IgD-negative memory B cell (primary cell): ENCODE results near the gene NPSR1. TPM values are rescaled to one million over a fixed set of nuclear protein-coding genes. Genes with fewer than 3 reads are reported as not detected.

Experiments
- H3K27ac Mint-ChIP-seq, 3 donors: one replicate each; pipeline ENCODE4 v1.8.0; 2020 to 2022; ENCODE audit warnings: mild to moderate bottlenecking in 3 of 3, mixed read lengths in 3 of 3, moderate library complexity in 1 of 3
- H3K27me3 Mint-ChIP-seq: one replicate; pipeline ENCODE4 v1.8.0; 2021; ENCODE audit warnings: mixed read lengths
- H3K36me3 Mint-ChIP-seq: one replicate; pipeline ENCODE4 v1.8.0; 2020; ENCODE audit warnings: mild to moderate bottlenecking, mixed read lengths
- H3K4me1 Mint-ChIP-seq, 3 donors: one replicate each; pipeline ENCODE4 v1.8.0; 2020 to 2022; ENCODE audit warnings: mixed read lengths in 3 of 3, mild to moderate bottlenecking in 1 of 3
- H3K4me3 Mint-ChIP-seq, 4 donors: one replicate each; pipeline ENCODE4 v1.8.0; 2020 to 2022; ENCODE audit warnings: mild to moderate bottlenecking in 4 of 4, mixed read lengths in 4 of 4, moderate library complexity in 3 of 4
- H3K9me3 Mint-ChIP-seq, 3 donors: one replicate each; pipeline ENCODE4 v1.8.0; 2020 to 2021; ENCODE audit warnings: mixed read lengths in 3 of 3, mild to moderate bottlenecking in 1 of 3
- polyA plus RNA-seq: library from polyadenylated mRNA; unstranded; fragments of 300-500 nt; fragmentation: Illumina TruSeq; gene quantifications from one replicate; pipeline ENCODE4 v1.2.3, GENCODE V29; 2021

Gene NPSR1
- polyA plus RNA-seq, 1 donor from 2014 or later: not detected

- no peaks in the 10 kb centered on the region for H3K4me1 Mint-ChIP-seq
- no peak overlapping the region for H3K27ac Mint-ChIP-seq
- peaks cover 2 to 6% (median 5%) of the 10 kb centered on the region in 3 donors for H3K9me3 Mint-ChIP-seq
- no peaks in the 10 kb centered on the region for H3K27me3 Mint-ChIP-seq
- no peak overlapping the region for H3K4me3 Mint-ChIP-seq
- H3K36me3 Mint-ChIP-seq: peaks cover 2% of the 10 kb centered on the region
Observed at GRCh38 chr7:34739651-34740300, 81.8 kb downstream of the NPSR1 start.

- H3K27me3 Mint-ChIP-seq: no peaks in the 10 kb centered on the region
- no peak overlapping the region for H3K4me3 Mint-ChIP-seq
- H3K9me3 Mint-ChIP-seq: peaks cover 2 to 6% (median 5%) of the 10 kb centered on the region in 3 donors
- no peak overlapping the region for H3K27ac Mint-ChIP-seq
- H3K4me1 Mint-ChIP-seq: no peaks in the 10 kb centered on the region
- peaks cover 2% of the 10 kb centered on the region for H3K36me3 Mint-ChIP-seq
Observed at GRCh38 chr7:34740840-34741239, 82.8 kb downstream of the NPSR1 start.

GRCh38 chr7:34747176-34747781, 89.3 kb downstream of the NPSR1 start:
- H3K27ac Mint-ChIP-seq: no peak overlapping the region
- H3K27me3 Mint-ChIP-seq: no peaks in the 10 kb centered on the region
- H3K4me3 Mint-ChIP-seq: no peak overlapping the region
- H3K9me3 Mint-ChIP-seq: peaks cover 3 to 8% (median 5%) of the 10 kb centered on the region in 3 donors
- no peaks in the 10 kb centered on the region for H3K4me1 Mint-ChIP-seq
- peaks cover 2% of the 10 kb centered on the region for H3K36me3 Mint-ChIP-seq

- Mint-ChIP-seq H3K9me3 (peaks cover 3% of the 10 kb centered on the region in 3 donors), H3K4me1 (no peaks in the 10 kb centered on the region), H3K27me3 (no peaks in the 10 kb centered on the region), H3K27ac (no peak overlapping the region), H3K4me3 (no peak overlapping the region), H3K36me3 (no peaks in the 10 kb centered on the region)
Observed at GRCh38 chr7:34747867-34748727, 90.1 kb downstream of the NPSR1 start.

- Mint-ChIP-seq H3K4me1 (no peaks in the 10 kb centered on the region), H3K4me3 (no peak overlapping the region), H3K27me3 (no peaks in the 10 kb centered on the region), H3K9me3 (peaks cover 0 to 2% (median 2%) of the 10 kb centered on the region in 3 donors), H3K27ac (no peak overlapping the region), H3K36me3 (no peaks in the 10 kb centered on the region)
Observed at GRCh38 chr7:34748728-34749089, 90.7 kb downstream of the NPSR1 start.

- no peaks in the 10 kb centered on the region for H3K36me3 Mint-ChIP-seq
- no peaks in the 10 kb centered on the region for H3K27me3 Mint-ChIP-seq
- no peak overlapping the region for H3K4me3 Mint-ChIP-seq
- no peak overlapping the region for H3K27ac Mint-ChIP-seq
- H3K9me3 Mint-ChIP-seq: peaks cover 0 to 2% (median 2%) of the 10 kb centered on the region in 3 donors
- H3K4me1 Mint-ChIP-seq: no peaks in the 10 kb centered on the region
Observed at GRCh38 chr7:34749446-34749845, 91.4 kb downstream of the NPSR1 start.

GRCh38 chr7:34750209-34750608, 92.2 kb downstream of the NPSR1 start:
- H3K27ac Mint-ChIP-seq: no peak overlapping the region
- no peaks in the 10 kb centered on the region for H3K27me3 Mint-ChIP-seq
- H3K36me3 Mint-ChIP-seq: no peaks in the 10 kb centered on the region
- H3K9me3 Mint-ChIP-seq: peaks cover 0 to 2% (median 2%) of the 10 kb centered on the region in 3 donors
- H3K4me3 Mint-ChIP-seq: no peak overlapping the region
- no peaks in the 10 kb centered on the region for H3K4me1 Mint-ChIP-seq

GRCh38 chr7:34750636-34751035, 92.6 kb downstream of the NPSR1 start:
- Mint-ChIP-seq H3K36me3 (no peaks in the 10 kb centered on the region), H3K9me3 (peaks cover 0 to 2% (median 2%) of the 10 kb centered on the region in 3 donors), H3K27me3 (no peaks in the 10 kb centered on the region), H3K4me3 (no peak overlapping the region), H3K27ac (no peak overlapping the region), H3K4me1 (no peaks in the 10 kb centered on the region)

GRCh38 chr7:34751725-34752643, 94.0 kb downstream of the NPSR1 start:
- Mint-ChIP-seq H3K27me3 (no peaks in the 10 kb centered on the region), H3K27ac (no peak overlapping the region), H3K9me3 (peaks cover 0 to 2% (median 0%) of the 10 kb centered on the region in 3 donors), H3K4me1 (no peaks in the 10 kb centered on the region), H3K4me3 (no peak overlapping the region), H3K36me3 (no peaks in the 10 kb centered on the region)

GRCh38 chr7:34752929-34753328, 94.9 kb downstream of the NPSR1 start:
- H3K9me3 Mint-ChIP-seq: no peaks in the 10 kb centered on the region
- no peak overlapping the region for H3K4me3 Mint-ChIP-seq
- no peaks in the 10 kb centered on the region for H3K27me3 Mint-ChIP-seq
- H3K36me3 Mint-ChIP-seq: no peaks in the 10 kb centered on the region
- H3K27ac Mint-ChIP-seq: no peak overlapping the region
- no peaks in the 10 kb centered on the region for H3K4me1 Mint-ChIP-seq

GRCh38 chr7:34755008-34755407, 97.0 kb downstream of the NPSR1 start:
- Mint-ChIP-seq H3K4me3 (no peak overlapping the region), H3K27ac (no peak overlapping the region)

GRCh38 chr7:34756025-34756437, 98.0 kb downstream of the NPSR1 start:
- no peaks in the 10 kb centered on the region for H3K4me1 Mint-ChIP-seq
- H3K4me3 Mint-ChIP-seq: no peak overlapping the region
- no peaks in the 10 kb centered on the region for H3K9me3 Mint-ChIP-seq
- H3K36me3 Mint-ChIP-seq: no peaks in the 10 kb centered on the region
- H3K27me3 Mint-ChIP-seq: no peaks in the 10 kb centered on the region
- H3K27ac Mint-ChIP-seq: no peak overlapping the region

More at GRCh38 chr7:34755008-34755407, 97.0 kb downstream of the NPSR1 start:
- Mint-ChIP-seq H3K36me3 (no peaks in the 10 kb centered on the region), H3K9me3 (no peaks in the 10 kb centered on the region), H3K27me3 (no peaks in the 10 kb centered on the region), H3K4me1 (no peaks in the 10 kb centered on the region)

GRCh38 chr7:34756691-34757090, 98.7 kb downstream of the NPSR1 start:
- no peaks in the 10 kb centered on the region for H3K4me1 Mint-ChIP-seq
- H3K9me3 Mint-ChIP-seq: no peaks in the 10 kb centered on the region
- no peaks in the 10 kb centered on the region for H3K36me3 Mint-ChIP-seq
- no peak overlapping the region for H3K4me3 Mint-ChIP-seq
- H3K27ac Mint-ChIP-seq: no peak overlapping the region
- no peaks in the 10 kb centered on the region for H3K27me3 Mint-ChIP-seq

GRCh38 chr7:34757570-34758110, 99.6 kb downstream of the NPSR1 start:
- no peak overlapping the region for H3K4me3 Mint-ChIP-seq
- H3K27ac Mint-ChIP-seq: no peak overlapping the region
- H3K27me3 Mint-ChIP-seq: no peaks in the 10 kb centered on the region
- no peaks in the 10 kb centered on the region for H3K4me1 Mint-ChIP-seq
- no peaks in the 10 kb centered on the region for H3K9me3 Mint-ChIP-seq
- no peaks in the 10 kb centered on the region for H3K36me3 Mint-ChIP-seq
